Choroid plexus epithelial cell (primary cell): ENCODE measurements around the gene SCN2B.

Source experiments
- DNase-seq: peaks from one replicate; pipeline ENCODE4 v3.0.0-alpha.2; 2010; ENCODE audit warnings: low read depth
- H3K4me3 ChIP-seq: 2 replicates; pipeline ENCODE4 v1.5.1; 2011; ENCODE audit warnings: low read depth, mild to moderate bottlenecking, control low read depth, low read length, moderate library complexity
- TF ChIP-seq, protein P1 (sequence below): conservative IDR thresholded peaks from 2 replicates; pipeline ENCODE4 v1.5.1; 2011; ENCODE audit warnings: low read depth, mild to moderate bottlenecking, control low read depth, inconsistent platforms, low read length, moderate library complexity

SCN2B gene

GRCh38 chr11:118219244-118219643 is 42.8 kb upstream of the SCN2B start:
- no peak for DNase-seq
- TF ChIP-seq, protein P1, sequence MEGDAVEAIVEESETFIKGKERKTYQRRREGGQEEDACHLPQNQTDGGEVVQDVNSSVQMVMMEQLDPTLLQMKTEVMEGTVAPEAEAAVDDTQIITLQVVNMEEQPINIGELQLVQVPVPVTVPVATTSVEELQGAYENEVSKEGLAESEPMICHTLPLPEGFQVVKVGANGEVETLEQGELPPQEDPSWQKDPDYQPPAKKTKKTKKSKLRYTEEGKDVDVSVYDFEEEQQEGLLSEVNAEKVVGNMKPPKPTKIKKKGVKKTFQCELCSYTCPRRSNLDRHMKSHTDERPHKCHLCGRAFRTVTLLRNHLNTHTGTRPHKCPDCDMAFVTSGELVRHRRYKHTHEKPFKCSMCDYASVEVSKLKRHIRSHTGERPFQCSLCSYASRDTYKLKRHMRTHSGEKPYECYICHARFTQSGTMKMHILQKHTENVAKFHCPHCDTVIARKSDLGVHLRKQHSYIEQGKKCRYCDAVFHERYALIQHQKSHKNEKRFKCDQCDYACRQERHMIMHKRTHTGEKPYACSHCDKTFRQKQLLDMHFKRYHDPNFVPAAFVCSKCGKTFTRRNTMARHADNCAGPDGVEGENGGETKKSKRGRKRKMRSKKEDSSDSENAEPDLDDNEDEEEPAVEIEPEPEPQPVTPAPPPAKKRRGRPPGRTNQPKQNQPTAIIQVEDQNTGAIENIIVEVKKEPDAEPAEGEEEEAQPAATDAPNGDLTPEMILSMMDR = no peak
- no peak overlapping the region for H3K4me3 ChIP-seq

DNA sequence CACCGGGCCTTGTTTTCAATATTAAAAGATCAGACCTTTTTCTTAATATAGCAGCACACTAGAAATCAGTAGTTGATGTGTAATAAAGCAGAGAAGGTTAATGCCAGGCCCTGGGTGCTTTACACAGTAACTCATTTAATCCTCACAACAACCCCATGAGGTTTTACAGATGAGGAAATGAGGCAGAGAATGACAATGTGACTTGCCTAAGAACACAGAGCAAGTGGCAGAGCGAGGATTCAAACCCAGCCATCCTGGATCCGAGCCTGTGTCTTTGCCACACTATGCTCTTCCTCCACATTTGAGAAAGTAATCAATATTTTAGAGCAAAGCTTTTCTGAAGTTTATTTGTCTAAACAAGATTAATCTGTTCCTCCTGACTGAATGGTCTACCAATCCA is 41.1 kb upstream of the SCN2B start:
- H3K4me3 ChIP-seq = no peak overlapping the region
- no peak for DNase-seq

DNA sequence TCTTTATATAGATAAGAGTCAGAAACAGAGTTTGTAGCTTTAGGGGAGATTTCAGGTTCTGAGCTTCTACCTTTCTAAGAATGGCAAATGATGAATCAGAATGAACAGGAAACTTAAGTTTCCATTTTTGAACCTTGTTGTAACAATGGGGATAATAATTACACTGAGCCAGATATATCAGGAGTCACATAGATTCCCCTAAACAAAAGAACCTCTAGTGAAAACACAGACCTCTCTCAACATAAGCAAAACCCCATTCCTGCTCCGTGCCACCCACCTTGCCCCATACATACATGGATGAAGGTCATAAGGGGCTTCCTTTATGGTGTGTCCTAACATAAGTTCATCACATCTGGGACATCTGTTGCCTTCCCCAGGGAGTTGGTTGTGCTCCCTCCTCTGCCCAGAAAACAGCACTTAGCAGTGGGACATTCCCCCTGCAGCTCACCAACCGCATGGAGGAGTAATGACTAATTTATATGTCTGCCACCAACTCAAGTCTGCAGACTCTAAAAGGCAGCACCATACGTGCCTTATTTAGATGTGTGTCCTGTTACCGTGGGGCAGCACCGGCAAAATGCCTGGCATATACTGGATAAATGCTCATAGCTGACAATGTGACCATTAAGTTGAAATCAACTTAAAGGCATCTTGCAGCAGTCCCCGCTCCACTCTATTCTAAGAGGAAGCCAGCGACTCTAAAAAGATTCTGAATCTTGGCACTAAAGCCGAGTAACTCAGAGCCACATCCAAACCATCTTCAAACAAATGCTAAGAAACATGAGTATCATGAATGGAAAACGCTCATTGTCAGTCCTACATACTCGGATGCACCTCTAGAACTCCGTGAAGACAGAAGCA is 40.4 kb upstream of the SCN2B start:
- H3K4me3 ChIP-seq = no peak overlapping the region

More for the DNA sequence above, 41.1 kb upstream of the SCN2B start:
- TF ChIP-seq, protein P1 = no peak

GRCh38 chr11:118215765-118216164 is 39.3 kb upstream of the SCN2B start:
- TF ChIP-seq, protein P1 = no peak
- no peak for DNase-seq
- no peak overlapping the region for H3K4me3 ChIP-seq

More for the DNA sequence above, 40.4 kb upstream of the SCN2B start:
- TF ChIP-seq, protein P1 = no peak
- DNase-seq = no peak

DNA sequence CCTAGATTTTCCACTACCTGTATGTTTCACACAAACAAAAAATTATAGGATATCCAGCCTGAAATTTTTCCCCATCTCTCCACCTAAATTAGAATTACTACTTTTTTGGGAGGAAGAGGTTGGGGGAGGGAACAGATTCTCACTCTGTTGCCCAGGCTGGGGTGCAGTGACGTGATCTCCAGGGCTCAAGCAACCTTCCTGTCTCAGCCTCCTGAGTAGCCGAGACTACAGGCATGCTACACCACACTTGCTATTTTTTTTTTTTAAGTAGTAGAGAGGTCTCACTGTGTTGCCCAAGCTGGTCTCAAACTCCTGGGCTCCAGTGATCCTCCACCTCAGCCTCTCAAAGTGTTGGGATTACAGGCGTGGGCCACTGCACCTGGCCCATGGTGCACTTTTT is 38.8 kb upstream of the SCN2B start:
- DNase-seq = no peak
- TF ChIP-seq, protein P1 = no peak
- H3K4me3 ChIP-seq = no peak overlapping the region

DNA sequence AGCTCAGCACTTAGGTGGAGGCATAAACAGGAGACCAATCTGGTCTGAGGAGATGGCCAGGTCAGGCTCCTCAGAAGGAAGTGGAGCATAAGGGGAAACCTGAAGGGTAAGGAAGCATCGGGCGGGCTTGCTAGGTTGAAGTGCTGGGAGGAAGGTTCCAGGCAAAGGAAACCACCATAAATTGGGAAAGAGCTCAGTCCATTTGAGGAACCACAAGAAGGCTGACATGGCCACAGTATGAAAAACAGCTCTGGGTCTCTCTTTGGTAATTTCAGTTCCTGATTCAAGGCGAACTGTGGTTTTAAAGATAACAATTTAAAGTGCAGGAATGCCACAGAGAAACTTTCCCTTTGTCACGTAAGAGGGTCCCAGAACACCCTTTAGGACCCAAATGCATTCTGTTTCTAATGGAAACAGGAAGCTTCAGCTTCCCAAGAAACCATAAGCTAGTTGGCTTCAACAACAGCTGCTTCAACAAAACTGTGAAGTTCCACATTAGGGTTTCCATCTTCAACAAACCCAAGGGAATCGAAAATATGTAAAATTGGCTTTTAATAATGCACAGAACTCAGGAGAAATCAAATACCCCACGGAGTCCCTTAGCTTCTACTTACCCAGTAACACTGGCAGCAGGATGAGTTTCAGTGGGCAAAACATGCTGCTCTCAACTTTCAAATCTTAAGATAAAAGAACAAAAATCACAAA is 37.9 kb upstream of the SCN2B start:
- H3K4me3 ChIP-seq = no peak overlapping the region
- DNase-seq = no peak
- TF ChIP-seq, protein P1 = no peak
